ENCODE measurements around the gene FBXW10.
"Not testable (repeated sequence)": the region's sequence is repeated elsewhere in the genome, so short reads cannot be mapped to it uniquely, and the experiment has no call there.

FBXW10 gene

DNA sequence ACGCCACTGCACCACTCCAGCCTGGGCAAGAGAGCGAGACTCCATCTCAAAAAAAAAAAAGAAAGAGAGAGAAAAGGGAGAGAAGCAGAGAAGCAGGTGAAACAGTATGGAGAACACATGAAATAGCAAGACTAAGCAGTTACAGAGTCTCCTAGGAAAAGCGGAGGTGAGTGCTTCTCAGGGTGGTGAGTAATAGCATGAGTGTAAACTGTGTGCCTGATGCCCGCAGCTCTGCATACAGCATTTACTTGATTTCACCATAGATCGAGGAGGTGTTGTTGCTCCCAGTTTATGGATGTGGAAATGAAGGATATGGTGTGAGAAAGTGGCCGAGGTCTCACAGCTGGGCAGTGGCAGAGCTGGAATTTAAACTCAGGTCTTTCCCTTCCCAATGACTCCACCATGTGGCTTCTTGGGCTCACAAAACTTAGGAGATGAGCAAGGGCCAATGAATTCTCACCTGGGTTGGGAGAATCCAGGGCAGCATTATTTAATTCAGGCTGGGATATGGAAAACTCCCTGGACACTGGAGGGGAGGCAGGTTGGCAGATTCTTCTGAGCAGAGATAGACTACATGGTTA lies 10.1 kb downstream of the FBXW10 start:
- DNase-seq = not testable (repeated sequence)

DNA sequence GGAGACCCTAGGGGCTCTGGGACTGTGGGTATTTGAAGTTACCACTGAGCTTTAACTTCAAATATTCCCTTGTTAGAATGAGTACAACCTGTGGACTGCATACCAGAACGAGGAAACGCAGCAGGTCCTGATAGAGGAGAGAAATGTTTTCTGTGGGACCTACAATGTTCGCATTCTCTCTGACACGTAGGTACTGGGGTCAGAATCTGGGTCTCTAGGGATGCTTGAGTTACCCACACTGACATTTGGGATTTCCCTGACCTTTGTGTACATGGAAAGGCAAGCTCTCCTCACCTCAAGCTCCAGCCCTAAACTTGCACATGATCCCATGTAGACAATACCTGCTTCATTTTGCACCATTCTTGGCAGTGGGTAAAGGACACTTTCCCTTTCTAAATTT lies 12.1 kb downstream of the FBXW10 start:
- not testable (repeated sequence) for DNase-seq

DNA sequence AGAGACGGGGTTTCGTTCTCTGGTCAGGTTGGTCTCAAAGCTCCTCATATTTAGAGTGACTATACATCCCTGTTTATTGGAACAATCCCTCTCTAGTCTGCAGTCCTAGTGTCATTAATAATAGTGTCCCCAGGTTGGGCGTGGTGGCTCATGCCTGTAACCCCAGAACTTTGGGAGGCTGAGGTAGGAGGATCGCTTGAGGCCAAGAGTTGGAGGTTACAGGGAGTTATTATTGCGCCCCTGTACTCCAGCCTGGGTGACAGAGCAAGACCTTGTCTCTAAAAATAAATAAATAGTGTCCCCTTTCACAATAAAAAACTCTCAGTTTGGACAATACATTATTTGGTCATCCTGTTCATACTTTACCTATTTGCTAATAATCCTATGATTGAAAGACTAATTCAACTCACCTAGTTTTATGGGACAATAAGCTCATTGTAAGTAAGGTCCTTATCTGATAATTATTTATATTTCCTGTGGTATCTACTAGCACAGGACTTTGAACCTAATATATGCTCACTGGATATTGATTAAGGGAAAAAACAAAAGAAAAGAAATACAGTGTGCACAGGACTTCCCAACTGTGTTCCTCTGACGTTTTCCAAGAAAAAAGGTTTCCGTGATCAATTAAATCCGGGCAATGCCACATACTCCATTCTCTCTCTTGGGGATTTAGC lies 13.7 kb downstream of the FBXW10 start:
- DNase-seq = not testable (repeated sequence)

DNA sequence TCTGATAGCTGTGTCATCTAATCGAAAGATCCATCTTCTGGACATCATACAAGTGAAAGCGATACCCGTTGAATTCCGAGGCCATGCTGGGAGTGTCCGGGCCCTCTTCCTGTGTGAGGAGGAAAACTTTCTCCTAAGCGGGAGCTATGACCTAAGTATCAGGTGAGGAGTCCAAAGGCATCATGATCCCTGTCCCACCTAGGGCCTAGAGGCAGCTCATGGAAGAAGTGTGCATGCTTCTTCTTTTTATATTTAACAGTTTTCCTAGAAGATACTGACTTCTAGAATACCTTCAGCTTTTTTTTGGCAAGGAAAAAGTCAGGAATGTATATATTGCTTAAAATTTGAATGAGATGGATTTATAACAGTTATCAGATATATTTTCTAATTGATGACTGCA lies 14.5 kb downstream of the FBXW10 start:
- not testable (repeated sequence) for DNase-seq

DNA sequence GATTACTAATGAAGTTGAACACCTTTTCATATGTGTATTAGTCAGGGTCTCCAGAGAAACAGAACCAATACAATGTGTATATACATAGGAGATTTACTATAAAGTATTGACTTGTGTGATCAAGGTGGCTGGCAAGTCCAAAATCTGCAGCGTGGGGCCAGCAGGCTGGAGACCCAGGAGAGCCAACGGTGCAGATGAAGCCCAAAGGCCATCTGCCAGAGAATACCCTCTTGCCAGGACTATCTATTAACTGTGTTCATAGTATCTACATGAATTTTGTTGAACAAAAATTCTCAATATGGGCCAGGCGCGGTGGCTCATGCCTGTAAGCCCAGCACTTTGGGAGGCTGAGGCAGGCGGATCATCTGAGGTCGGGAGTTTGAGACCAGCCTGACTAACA lies 16.4 kb downstream of the FBXW10 start:
- DNase-seq = not testable (repeated sequence)

DNA sequence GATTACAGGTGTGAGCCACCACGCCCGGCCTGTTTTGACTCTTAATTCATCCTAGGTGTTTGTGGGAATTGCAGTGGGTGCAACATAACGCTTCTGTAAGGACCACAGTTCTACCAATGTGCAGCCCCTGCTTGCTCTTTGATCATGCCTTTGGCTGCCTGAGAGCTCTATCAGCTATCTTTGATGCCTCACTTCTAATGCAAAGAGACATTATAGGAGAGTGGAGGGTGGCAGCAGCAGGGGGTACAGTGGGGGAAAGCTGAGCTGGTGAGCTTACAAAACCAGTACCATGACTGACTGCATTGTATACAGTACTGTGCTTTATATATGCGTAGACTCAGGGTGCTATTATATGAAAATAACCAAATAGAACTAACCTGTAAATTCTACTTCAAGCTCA lies 26.7 kb downstream of the FBXW10 start:
- DNase-seq = peak; percentile 62

DNA sequence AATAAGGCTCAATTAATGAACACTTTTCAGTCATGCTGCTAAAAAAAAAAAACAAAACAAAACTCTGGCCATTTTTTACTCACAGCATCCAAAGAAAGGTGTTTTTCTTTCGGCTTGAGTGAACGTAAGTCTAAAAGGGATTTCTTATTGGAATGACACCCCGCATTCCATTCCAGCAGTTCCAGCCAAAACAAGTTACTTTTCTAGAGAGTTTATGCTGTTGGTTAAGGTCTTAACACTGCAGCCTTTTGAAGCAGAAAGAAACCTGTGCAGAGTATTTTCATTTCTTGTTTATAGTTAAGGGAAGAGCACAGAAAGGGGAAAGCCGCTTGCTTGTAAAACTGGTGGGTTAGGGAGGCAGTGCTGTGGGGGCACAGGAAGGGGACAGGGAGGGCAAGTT lies 27.2 kb downstream of the FBXW10 start:
- DNase-seq = not testable (repeated sequence)

DNA sequence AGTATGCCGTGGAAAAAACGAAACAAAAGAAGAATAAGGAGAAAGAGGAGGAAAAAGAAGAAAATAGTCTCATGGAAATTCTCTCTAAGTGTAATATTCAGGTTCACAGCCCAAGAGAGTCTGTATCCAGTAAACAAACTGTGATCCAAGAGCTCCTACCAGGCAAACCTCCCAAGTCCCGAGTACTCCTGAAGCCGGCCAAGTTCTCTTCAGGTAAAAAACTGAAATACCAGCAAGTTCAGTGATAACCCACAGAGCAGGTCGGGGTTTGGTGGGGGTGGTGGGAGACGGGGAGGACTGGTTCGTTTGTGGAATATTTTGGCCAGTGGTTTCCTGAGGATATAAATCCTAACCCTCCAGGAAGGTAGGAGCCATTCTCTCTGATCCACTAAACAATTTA lies 28.6 kb downstream of the FBXW10 start:
- no peak for DNase-seq

DNA sequence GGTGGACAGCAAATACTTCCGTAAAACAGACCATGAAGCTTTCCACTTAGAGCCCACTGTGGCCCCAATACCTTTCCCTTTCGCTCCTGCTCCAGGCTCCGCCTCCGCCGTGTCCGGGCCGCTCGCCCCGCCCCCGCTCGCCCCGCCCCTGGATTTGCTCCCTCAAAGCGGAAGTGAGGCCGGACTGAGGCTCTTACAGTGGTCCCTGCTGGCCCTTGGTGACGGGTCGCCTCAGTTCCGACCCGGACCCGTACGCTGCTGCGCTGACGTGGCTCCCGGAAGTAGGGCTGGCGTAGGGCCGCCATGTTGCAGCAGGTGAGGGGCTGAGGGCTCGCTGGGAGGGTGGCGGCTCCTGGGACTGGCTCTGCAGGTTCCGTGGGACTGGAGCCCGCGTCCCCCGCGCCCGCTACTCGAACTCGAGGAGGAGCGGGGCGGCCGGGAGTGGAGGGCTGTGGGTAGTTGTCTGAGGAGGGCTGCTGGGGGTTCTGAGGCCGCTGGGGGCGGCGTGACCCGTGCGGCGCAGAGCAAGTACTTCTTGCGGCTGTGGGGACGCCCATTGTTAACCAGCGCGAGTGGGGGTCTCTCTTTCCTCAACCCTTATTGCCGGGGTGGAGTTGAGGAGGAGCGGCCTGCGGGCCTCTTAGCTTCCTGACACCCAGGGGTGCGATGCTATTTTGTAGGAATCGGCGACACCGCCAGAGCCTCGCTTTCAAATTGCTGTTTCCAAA lies 37.3 kb downstream of the FBXW10 start, which contains the start of gene TVP23B:
TVP23B (plus strand) TSS at position 193 of the 728 bp plus-strand sequence; CDS start at position 304, 111 bp downstream.
- DNase-seq = peak; percentile 92

DNA sequence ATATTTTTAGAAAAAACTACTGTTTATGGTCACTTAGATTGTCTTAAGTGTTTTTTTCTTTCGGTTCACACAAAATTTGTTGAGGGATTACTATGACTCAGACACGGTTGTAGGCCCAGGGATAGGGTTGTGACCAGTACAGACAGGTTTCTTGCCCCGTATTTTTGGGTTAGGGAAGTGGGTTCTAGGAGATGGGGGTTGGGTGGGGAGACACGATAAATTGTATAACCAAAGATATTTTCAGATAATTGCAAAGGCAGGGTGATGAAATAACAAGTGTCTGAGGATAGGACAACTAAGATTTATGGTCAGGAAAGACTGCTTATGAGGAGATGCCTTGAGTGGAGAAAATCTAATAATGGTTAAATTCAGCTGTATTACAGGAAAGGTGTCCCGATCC lies 38.0 kb downstream of the FBXW10 start:
- DNase-seq = not testable (repeated sequence)

DNA sequence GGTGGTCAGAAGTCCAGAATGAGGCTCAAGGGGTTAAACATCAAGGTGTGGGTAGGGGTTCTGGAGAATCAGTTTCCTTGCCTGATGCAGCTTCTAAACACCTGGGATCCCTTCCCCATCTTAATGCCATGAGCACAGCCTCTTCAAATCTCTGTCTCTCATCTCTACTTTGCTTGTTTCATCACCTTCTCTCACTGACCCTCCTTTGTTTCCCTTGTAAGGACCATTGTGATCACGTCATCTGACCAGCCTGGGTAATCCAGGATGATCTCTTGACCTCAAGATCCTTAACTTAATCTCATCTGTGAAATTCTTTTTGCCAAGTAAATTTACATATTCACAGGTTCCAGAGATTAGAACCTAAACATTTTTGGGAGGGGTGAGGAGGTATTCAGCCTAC lies 42.1 kb downstream of the FBXW10 start:
- DNase-seq = not testable (repeated sequence)

DNA sequence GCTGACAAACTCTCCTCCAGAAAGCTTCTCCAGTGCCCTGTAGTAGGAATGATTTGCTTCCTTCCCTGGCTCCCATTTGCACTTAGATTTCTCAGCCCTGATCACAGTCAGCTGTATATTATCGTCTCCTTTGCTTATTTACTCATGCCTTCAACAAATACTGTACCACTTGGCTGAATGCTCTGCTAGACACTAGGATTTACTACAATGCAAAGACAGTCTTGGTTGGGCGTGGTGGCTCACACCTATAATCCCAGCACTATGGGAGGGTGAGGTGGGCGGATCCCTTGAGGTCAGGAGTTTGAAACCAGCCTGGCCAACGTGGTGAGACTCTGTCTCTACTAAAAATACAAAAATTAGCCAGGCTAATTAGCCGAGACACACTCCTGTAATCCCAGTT lies 43.0 kb downstream of the FBXW10 start:
- DNase-seq = not testable (repeated sequence)

DNA sequence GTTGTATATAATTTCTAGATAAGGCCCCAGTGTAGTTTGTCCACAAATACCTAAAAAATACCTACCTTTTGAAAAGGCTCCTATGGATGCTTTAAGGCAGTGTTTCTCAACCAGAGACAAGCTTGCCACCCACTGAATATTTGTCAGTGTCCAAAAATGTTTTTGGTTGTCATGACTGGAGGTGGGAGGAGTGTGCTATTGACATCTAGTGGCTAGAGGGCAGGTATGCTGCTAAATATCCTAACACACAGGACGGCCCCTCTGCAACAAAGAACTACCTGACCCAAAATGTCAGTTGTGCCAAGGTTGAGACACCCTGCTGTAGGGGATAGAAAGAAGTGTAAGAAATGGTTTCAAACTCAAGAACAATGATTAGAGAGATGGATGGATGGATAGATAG lies 47.5 kb downstream of the FBXW10 start:
- not testable (repeated sequence) for DNase-seq

DNA sequence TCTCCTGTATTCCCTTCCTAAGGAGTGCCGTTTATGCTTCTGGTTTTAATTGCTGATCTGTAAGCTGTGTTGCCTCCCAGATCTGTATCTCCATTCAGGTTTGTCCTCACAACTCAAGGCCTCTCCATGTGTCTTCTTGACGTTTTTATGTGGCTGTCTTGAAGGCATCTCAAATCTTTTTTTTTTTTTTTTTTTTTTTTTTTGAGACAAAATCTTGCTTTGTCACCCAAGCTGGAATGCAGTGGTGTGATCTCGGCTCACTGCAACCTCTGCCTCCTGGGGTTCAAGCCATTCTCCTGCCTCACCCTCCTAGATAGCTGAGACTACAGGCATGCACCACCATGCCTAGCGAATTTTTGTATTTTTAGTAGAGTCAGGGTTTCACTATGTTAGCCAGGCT lies 51.0 kb downstream of the FBXW10 start:
- not testable (repeated sequence) for DNase-seq

DNA sequence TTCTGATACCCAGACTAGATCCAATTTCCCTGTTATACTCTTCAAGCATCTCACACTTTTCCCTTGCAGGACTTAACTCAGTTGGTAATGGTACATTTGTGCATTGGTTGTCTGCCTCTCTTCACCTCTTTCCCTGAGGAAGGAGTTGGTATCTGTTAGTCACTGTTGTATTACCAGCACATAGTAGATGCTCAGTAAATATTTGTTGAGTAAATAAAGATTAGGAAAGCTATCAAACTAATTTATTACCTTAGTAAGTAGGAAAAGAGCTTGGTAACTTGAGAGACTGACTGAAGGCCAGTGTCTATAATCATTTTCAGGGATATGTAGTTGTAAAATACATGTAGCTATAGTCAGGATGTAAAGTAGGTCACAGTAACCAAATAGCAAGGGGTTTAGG lies 53.0 kb downstream of the FBXW10 start:
- not testable (repeated sequence) for DNase-seq

DNA sequence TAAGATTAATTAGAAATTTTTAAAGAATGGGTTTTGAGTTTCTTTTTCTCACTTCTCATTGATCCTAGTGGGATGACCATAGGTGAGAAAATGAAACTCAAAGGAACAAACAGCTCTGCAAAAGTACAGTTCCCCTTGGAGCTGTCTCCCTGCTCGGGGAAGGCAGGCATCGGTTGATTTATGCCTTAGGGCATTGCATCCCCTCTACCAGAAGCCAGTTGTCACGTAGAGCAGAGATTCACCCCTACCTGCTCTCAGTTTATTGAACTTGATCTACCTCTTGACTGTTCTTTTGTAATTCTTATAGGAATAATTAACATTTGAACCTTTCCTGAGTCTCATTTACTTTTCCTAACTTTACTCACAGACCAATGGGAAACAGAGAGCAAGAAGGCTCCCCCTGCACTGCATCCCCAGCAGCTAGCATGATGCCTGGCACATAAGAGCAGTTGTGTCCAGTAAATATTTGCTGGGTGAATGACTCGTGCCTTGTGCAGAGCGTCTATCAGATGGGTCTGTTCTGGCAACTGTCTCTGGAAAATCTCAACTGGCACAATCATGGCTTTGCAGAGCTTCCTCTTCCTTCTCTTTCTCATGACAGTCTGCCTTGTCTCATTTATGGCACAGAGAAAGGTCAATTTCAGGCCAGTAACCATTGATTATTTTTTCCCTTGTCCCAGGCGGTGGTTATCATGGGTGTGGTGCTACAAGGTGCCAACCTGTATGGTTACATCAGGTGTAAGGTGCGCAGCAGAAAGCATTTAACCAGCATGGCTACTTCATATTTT lies 59.8 kb downstream of the FBXW10 start:
- DNase-seq = not testable (repeated sequence)

DNA sequence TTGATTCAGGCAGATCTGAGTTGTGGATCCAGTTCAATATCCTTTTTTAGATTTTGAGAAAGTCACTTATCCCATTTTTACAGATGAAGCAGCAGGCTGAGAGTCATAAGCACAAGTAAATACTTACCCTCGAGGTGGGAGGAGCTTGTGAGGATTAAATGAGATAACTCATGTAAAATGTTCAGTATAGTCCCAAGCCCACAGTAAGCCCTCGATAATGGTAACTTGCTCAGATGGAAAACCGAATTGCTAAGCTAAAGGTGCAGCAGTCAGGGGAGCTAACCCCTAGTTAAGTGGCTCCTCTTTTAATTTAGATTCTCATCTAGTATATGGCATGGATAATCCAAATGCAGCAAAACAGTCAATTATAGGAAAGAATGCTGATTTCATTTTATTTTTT lies 72.1 kb downstream of the FBXW10 start:
- DNase-seq = not testable (repeated sequence)

DNA sequence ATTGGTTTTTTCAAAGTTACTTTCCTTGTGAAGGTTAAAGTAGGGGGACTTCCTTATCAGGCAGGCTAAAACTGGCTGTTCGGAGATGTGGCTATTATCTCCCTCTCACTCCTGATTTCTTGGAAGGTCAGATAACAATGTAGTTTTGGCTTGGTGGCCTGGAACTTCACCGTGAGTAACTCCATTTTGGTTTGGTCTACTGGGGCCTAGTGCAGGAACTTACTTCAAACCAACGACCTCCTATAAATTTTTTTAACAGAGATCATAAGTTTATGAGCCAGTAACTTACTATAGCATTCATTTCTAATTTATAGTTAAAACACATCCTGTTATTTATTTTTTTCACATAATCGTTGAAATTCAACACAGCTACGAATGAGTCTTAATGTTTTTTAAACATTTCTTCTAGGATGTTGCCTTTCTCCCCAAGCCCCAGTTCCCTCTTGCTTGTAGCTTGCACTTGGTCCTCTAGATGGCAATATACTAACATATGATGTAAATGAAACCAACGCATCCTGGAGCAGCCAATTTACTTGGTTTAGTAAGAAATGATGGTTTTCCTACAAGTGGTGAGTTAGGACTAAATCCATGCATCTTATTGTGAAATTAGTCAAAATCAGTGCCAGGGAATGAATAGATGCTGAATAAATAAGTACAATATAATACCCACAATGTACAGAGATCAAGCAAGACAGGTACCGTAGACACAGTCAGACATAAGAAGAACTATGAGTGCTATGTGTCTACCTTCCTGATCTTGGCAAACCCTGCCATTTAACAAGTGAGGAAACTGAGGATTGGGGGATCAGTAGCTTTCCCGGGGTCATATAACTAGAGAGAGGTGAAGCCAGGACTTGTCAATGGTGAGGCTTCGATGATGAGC lies 72.9 kb downstream of the FBXW10 start:
- DNase-seq = peak; percentile 22

DNA sequence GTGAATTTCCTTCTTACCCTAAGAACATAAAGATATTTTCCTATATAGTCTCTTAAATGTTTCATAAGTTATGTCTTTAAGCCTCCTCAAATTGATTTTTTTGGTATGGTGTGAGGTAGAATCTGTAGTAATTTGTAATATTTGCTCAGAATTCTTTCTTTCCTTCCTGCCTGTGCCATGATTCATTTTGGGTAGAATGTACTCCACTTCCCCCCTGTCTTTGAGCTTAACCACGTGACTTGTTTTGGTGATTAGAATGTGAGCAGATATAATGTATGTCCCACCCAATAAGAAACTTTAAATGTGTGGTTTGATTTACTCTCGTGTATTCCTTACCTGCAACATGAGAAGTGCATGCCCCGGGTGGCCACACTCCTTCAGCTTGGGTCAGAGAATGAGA lies 77.6 kb downstream of the FBXW10 start:
- DNase-seq = not testable (repeated sequence)

DNA sequence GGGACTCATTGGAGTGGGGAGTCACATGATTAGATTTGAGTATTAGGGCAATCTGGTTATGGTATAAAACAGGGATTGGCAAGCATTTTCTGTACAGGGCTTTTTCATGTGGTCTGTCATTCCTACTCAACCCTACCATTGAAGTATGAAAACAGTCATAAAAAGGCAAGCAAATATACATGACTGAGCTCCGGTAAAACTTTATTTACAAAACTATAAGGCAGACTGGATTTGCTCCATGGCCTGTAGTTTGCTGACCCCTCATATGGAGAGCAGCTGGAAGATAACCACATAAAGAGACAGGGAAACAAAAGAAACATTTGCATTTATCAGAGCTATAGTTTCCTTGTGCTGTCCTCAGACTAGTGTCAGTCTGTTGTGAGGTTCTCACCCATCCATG lies 83.8 kb downstream of the FBXW10 start:
- not testable (repeated sequence) for DNase-seq
